NCI-H1105 treated with DMSO at 0.1 percent for 48 hours (cell line): Measurements from ENCODE around the gene IRF2BP2.
"Not testable (repeated sequence)": the region's sequence is repeated elsewhere in the genome, so short reads cannot be mapped to it uniquely, and the experiment has no call there.

Source experiments
- DNase-seq: peaks from one replicate; lab custom pipeline; 2025; lab: John Stamatoyannopoulos, UW

IRF2BP2 gene

DNA sequence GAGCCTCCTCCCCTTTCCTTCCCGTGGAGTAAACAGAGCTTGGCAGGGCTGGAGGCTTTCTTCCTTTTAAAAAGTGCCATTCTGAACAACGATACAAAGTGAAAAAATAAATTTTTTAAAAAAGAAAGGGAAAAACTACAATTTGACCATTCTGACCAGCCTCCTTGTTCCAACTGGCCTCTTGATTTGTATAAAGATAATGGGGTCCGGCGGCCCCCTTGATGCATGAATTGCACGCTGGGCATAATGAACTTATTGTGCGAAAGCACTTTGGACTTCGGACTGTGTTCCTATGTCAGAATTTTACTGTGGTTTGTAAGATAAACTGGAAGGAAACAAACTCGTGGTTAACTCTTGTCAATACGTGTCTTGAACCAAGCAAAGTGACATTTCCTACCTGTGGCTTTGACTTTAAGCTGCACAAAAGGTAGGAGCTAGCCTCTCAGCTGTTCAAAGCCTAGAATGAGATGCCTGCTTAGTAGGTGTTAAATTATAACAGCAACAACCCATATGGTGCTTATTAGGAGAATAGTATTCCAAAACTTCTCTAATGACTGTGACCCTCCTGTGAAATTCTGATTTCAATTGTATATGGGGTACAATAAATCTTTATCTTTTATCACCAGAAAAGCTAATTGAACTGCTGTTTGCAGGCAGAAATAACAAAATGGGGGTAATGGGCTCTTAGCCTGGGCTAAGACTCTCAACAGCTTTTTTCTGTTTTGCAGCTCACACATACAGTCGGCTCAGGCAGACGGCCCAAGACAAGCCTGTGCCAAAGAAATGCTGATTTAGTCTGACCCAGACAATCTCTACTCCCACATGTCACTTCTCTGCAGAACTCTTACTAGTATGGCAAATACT lies 9.3 kb downstream of the IRF2BP2 start:
- peak; percentile 22 for DNase-seq

DNA sequence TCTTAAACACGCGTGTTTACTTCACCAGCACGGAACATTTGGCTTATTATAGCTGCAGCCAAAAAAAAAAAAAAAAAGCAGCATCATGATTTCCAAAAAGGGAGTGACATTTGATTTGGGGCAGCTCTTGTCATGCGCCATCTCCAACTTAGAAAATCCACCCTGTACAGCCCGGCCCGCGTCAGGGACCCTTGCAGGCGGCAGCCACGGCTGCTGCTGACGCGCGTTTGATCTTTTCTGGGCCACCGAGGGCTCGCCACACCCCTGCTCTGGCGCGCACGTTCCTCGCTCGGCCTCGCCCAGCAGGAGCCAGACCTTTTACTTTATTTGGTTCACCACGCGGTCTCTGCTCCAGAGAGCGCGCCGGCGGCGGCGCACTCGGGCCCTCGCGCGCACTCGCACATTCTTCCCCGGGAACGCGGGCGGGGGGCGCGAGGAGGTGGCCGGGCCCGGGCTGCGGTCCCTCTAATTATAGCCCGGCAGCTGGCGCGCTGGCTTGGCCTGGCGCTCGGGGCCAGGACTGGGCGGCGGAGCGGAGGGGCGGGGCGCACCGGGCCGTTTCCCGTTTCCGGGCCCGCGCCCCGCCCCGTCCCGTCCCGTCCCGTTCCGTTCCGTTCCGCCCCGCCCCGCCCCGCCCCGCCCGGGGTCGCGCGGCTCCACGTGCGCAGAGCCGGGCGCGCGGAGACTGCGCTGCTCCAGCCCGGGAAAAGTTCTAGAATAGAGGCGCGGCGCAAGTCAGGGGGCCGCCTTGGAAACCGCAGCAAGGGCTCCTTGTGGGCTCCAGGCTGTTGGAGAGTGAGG lies 10.2 kb downstream of the IRF2BP2 start:
- DNase-seq = peak; percentile 50

DNA sequence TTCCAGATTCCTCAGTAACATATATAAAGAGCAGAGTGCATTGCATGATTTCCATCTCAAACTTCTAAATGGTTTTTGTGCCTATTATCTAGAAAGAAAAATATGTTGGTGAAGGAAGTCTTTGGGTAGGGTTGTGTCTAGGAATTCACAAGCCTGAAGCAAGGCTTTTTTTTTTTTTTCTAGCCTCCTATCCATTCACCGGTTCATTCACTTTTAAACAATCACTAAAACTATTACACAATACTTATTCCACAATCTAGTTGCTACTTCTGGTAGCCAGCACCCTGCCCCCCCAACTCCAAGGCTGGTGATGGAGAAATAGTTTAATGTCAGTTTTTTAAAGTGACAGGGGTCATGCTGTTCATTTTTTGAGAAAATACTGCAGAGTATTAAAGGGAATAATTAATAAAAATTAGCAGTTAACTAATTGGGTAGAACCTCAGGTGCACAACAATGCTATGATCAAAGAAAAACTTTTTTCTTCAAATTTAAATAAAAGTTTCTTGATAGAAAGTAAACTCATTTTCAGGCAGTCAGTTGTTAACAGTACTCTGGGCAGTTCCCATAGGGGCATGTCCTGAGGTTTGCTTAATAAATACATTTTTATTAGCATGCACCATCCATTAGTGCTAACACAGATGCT lies 10.9 kb downstream of the IRF2BP2 start:
- no peak for DNase-seq

DNA sequence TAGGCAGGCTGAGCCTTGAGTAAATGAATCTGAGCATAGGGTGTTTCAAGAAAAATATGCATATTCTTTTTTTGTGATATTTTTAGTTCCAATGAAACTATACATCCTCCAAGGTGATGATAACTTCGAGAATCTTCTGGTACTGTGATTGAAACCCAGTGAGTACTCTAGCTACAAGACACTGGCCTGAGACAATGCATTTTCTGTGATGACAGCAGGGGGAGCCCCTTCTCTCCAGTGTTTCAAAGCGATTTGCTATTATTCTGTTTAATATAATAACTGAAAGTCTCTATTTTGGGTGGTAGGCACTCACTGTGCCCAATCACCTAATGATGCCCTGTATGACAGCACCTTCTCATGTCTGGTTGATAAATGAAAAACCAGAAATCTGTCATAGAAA lies 12.1 kb downstream of the IRF2BP2 start:
- peak; percentile 26 for DNase-seq

DNA sequence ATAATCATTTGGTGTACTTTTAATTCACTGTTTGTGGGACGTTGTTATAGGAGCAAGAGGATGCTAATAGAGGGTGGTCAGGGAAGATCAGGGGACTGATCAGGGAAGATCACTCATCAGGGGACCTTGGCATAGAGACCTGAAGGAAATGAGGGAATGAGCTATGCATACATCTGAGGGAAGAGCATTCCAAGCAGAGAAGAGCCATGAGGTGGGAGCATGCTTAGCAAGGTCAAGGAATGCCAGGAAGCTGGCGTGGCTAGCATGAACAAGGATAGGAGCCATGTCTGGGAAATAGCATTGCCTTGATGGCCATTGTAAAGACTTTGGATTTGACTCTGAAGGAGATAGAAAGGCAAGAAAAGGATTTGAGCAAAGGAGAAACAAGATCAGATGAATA lies 14.1 kb downstream of the IRF2BP2 start:
- no peak for DNase-seq

DNA sequence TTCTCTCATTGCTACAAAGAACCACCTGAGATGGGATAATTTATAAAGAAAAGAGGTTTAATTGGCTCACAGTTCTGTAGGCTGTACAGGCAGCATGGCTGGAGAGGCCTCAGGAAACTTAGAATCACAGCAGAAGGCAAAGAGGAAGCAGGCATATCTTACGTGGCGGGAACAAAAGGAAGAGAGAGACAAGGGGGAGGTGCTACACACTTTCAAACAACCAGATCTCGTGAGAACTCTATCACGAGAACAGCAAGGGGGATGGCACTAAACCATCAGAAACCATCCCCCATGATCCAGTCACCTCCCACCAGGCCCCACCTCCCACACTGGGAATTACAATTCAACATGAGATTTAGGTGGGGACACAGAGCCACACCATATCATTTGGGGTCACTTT lies 15.4 kb downstream of the IRF2BP2 start:
- not testable (repeated sequence) for DNase-seq

DNA sequence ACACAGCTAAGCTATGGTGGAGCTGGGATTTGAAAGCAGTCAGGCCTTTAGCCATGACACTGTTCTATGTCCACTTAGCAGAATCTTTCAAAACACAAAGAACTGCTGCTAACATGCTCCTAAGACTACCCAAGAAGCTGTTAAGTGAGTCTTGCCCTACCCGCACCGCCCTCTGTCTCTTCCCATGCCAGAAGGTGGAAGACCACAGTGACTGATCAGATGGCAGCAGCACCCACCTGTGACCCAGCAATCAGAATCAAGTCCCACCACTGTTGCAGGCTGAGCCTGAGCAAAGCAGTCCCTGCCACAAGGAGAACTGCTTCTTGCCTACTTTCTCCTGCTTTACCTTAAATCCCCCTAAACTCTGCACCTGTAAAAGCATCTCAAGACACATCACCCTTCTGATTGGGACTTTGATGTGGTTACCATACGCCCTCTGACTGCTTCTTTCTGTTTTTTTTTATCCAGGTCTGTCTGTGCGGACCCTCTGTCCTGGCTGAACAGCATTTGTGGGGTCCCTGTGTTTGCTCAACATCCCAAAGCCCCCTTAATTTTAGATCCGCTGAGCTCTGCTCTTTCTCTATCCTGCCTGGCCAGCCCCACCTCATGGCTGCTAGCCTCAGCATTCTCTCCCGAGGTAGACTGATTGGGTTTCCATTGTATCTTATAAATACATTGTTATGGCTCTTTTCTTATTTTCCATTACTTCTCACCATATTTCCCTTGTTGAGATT lies 16.0 kb downstream of the IRF2BP2 start:
- DNase-seq = no peak

DNA sequence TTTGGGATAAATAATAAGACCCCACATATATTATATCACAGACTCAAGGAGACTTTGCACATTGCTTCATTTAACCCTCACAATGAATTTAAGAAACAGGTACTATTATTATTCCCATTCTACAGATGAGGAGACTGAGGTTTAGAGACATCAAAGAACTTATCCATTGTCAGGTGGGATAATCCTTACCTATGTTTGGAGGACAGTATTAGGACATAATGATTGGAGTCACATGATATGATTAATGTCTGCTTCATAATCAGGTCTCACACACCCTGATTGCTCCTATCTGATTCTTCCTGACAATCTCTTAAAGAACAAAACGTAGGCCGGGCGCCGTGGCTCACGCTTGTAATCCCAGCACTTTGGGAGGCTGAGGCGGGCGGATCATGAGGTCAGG lies 16.9 kb downstream of the IRF2BP2 start:
- DNase-seq = no peak

DNA sequence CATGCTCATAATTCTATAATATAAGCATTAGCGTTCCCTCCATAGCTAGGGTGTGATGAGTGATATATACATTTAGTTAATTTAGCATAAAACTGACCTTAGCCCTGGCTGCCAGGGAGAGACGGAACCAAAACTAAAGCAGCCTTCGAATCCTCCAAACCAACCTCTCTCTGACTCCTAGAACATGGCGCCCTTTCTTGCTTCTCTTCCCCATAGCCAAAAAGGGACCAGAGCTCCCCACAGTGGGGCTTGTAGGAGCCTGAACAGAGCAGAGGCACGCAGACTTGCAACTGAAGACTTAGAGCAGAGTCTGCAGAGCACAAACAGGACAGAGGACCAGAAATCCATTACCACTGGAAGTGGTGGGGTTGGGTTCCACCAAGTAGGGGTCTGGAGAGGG lies 17.7 kb downstream of the IRF2BP2 start:
- DNase-seq = no peak

DNA sequence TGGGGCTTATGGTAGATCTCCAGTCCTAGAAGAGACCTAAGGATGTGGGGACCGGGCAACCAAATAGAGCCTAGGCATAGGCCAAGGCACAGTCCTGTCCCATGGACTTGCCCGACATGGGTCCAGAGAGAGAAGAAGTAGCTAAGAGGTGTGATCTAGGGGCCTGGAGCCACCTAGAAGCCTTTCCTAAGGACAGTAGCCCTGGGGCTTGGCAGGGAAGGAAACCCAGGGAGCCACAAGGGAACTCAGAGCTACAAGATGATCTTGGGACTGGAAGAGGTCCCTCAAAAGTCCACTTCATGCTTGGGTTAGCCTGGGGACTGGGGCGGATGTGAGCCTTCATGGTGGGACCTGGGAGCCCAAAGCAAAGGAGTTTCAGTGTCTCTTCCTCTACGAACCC lies 18.8 kb downstream of the IRF2BP2 start:
- DNase-seq = no peak

DNA sequence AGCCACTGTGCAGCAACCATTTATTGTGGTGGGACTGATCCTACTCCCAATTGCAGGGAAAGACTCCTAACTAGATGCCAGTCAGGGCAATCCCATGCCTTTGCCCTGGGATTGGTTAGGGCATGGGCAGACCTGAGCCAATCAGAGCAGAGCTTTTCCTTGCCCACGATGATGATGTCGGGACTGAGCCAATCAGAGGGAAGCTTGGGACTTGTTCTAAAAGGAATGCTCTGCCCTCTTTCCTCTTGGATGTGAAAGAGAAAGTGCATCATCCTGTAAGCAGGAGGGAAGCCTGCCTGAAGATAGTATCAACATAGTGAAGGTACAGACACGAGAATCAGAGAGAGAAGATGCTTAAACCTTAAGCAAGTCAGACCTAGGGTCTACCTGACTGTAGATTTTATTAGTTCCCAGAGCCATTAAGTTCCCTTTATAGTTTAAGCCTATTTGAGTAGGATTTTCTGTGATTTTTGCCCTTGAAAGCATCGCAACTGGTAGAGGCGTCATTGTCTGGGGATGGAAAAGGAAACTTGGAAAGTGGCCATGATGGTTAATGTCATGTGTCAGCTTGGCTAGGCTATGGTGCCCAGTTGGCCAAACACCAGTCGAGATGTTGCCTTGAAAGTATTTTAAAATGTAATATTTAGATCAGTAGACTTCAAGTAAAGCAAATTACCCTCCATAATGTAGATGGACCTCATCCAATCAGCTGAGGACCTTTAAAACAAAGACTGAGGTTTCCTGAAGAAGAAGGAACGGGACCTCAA lies 19.9 kb downstream of the IRF2BP2 start:
- DNase-seq = no peak

DNA sequence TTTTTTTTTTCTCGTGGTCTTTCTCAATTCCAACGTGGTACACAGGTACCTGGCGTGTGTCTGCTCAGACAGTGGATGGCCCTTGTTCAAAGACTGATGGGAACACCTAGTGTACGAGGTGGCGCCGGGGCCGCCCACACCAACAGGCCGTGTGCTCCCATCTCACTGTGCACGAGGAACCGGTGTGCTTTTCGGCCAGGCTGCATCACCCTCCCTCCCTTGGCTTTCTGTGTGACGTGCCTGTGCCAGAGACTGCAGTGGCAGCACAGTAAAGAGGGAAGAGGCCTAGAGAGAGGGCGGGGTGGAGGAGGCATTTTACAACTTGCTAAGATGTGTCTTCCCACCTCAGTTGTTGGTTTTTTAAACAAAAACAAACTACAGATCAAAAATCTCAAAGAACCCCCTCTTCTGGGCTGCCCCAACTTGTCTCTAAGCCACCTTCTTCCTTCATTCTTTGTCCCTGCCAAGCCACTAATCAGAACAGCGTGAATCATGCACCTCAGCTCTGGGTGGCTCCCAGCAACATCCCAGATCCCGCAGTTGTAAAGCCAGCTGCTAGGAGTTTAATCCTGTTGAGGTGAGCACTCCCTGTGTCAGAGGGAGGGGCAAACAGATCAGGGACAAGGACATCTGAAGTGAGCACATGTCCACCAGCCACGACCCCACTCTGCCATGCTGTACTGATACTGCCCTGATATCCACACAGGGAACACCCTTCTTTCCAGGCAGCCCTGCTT lies 20.7 kb downstream of the IRF2BP2 start:
- no peak for DNase-seq

DNA sequence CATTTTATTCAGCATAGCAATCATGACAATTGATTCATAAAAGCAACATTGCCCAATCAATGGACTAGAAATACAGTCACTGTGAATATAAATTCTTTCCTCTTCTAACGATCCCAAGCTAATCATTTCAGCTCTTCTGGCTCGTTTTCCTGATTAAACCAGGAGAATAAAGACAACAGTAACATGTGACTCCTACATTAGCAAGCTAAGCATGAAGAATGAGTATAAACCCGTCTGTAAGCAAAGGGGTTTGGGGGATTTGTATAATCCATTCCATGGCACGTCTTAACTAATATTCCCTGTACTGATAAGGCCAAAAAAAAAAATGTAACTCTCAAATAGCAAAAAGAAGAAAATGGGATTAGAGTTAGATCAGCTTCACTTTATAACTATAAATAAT lies 21.6 kb downstream of the IRF2BP2 start:
- DNase-seq = no peak

DNA sequence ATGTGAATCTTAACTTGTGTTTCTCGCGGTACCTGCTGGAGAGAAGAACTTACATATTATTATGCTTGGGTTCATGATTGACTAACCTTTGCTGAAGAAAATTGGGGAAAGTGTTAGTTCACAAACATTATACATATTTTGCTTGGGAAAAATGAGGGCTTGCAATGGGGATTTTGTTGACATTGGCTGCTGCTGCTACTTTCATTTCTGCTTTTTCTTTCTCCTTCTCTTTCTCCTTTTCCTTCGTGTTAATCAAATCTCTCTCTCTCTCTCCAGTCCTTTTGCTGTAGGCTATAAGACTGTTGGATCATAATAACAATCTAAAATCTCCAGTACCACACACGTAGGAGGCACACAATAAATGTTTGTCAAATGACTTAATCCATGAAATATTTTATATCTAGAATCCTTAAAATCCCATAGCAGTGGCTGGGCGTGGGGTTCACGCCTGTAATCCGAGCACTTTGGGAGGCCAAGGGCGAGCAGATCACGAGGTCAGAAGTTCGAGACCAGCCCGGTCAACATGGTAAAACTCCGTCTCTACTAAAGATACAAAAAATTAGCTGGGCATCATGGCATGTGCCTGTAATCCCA lies 23.0 kb downstream of the IRF2BP2 start:
- no peak for DNase-seq

DNA sequence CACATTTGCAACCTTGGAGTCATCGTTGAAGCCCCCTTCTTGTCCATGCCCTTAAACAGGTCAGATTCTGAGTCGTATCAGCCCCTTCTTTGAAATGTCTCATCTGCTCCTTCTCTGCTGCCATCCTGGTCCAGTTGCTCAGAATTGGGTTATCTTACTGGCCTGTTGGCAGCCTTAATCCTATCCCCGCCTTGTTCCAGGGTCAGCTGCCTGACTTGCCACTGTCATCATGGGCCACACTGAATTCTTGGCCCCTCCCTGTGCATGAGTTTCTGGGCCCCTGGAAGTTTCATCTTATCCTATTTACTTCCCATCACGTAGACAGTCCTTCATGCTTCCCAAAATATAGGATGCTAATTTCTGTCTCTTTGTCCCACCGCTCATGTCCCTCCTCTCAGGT lies 23.7 kb downstream of the IRF2BP2 start:
- DNase-seq = no peak

DNA sequence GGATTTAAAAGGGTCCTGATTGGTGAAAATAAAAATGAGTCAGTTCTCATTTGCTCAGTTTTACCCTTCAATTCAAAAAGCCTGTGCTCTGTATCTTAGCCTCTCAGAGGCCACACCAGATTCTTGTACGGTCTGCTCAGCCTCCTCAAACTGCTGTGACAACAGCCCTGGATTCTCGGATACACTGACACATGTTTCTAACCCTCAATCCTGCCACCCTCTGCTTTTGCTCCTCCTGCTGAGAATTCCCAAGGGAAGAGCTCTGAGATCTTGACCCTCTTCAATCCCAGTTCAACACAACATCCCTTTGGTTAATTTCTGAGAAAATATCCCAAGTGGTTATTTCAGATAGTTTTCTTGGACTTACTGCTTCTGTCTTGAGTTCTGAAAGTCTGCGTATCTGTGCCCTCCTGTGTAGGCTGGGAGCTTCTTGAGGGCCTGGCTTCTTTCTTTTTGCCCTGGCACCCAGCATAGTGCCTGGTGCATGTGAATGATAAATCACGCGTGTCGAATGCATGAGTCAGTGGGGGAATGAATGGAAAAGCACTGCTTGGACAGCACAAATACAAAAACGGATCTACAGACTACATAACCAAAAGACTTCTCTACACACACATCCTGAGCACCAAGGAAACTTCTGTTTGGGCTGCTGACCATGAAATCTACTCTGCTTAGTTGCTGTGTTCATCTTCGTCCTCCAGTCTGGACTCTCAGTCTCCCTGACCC lies 24.5 kb downstream of the IRF2BP2 start:
- DNase-seq = no peak

DNA sequence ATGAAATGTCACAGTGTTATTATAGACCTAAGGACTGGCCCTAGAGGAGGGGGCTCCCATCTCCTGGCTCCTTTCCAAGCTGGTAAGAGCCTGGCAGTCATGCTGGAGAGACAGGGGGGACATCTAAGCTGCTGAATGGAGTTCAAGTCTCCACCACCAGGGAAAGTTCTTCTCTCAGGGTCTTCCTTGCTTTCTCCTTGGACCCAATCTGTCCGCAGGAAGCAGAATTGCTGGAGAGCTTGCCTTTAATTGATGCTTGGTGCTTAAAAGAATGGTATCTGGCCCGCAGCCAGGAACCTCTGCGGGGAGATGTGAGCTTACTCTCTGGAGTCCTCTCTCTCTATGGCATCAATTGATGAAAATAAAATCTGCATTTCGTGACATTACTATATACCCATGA lies 25.1 kb downstream of the IRF2BP2 start:
- DNase-seq = peak; percentile 2

DNA sequence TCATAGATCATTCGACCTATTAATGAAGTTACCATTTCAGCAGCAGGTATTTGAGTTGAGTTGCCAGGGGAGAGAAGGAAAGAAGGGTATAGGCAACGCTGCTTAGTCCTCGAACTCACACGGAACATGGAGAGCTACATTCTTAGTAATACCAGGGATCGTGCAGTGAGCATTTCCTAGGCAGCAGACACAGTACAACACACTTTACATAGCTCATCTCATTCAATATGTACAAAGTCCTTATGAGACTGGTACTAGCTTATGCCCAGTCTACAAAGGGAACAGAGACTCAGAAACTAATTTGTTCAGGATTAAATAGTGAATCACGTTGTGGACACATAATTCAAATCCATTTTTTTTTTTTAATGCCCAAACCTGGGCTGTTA lies 25.6 kb downstream of the IRF2BP2 start:
- DNase-seq = no peak

DNA sequence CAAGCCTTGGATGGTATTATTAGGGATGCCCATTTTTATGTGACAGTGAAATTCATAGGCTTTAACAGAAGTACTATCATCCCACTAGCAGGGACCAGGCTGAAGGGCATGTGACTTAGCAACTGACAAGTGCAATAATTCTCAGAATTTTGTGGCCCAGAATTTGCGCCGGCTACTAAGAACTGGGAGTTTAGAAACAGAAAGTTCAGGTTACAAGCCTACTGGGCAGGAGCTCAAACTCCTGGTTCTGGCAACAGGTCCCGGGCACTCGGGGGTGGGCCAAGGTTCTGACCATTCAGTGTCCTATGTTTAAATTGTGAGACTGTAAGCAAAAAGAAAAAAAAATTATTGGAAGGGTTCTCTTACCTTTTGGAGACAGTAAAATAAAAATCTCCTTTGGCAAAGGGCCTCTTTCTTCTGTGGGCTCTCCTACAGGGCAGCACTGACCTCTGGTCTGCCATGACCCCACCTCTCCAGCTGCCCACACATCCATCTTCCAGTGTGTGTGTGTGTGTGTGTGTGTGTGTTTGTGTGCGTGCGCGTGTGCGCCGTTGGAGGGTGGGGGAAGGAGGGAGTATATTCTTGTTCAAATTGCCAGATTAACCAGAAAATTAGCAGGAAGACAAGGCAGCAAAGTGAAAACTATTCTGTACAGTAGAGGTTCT lies 26.1 kb downstream of the IRF2BP2 start:
- DNase-seq = no peak
